Stomach (tissue), 9 donors: Measurements from ENCODE around the gene RAB20. TPM values are rescaled to one million over a fixed set of nuclear protein-coding genes. Genes with fewer than 3 reads are reported as not detected.
"Not testable (repeated sequence)": the region's sequence is repeated elsewhere in the genome, so short reads cannot be mapped to it uniquely, and the experiment has no call there.

Source experiments
- DNase-seq, 2 donors: peaks; one replicate each; pipeline versions ENCODE4 v3.0.0 to v3.0.0-alpha.2; 2013 to 2019
- H3K27ac ChIP-seq, 5 donors: fragments of 200-600 bp in 4 of 5; sonication (generic) in 4 of 5; one replicate each; pipeline ENCODE4 v1.5.1; 2013 to 2019; ENCODE audit warnings: mild to moderate bottlenecking in 1 of 5, moderate library complexity in 1 of 5
- H3K27me3 ChIP-seq, 3 donors: fragments of 200-600 bp; sonication (generic); one replicate each; pipeline ENCODE4 v1.5.1; 2017 to 2019; ENCODE audit warnings: mixed run types in 1 of 3
- H3K36me3 ChIP-seq, 4 donors: fragments of 200-600 bp; sonication (generic); 1 replicate in 3 of 4; 2 replicates in 1 of 4; pipeline ENCODE4 v1.5.1; 2016 to 2019
- H3K4me1 ChIP-seq, 4 donors: fragments of 200-600 bp; sonication (generic); one replicate each; pipeline ENCODE4 v1.5.1; 2016 to 2019
- H3K4me3 ChIP-seq, 4 donors: fragments of 200-600 bp; sonication (generic) in 3 of 4; one replicate each; pipeline ENCODE4 v1.5.1; 2016 to 2019; ENCODE audit warnings: mild to moderate bottlenecking in 1 of 4
- H3K9me3 ChIP-seq, 4 donors: fragments of 200-600 bp; sonication (generic); one replicate each; pipeline ENCODE4 v1.5.1; 2016 to 2019
- EP300 ChIP-seq: sonication (generic); formaldehyde crosslinking; IDR thresholded peaks from one replicate; pipeline ENCODE4 v1.6.1; 2017; ENCODE audit warnings: antibody characterized with exemption
- POLR2A ChIP-seq, 4 donors: fragments of 450-650 bp; IDR thresholded peaks; one replicate each; pipeline ENCODE4 v1.6.1; 2016; ENCODE audit warnings: antibody characterized with exemption in 4 of 4, control low read depth in 2 of 4, mild to moderate bottlenecking in 1 of 4, moderate library complexity in 1 of 4
- POLR2AphosphoS5 ChIP-seq, 3 donors: sonication (generic); formaldehyde crosslinking; IDR thresholded peaks; one replicate each; pipeline ENCODE4 v1.6.1; 2016; ENCODE audit warnings: antibody characterized with exemption in 3 of 3
- WGBS, 5 donors: extraction: QIAGEN DNeasy Blood & Tissue Kit in 3 of 5; methylation state at CpG; one replicate each; pipeline versions ENCODE4 v1.1.5 to v1.1.7; 2013 to 2018; 5-methylcytosine and 5-hydroxymethylcytosine counted together
- intact Hi-C: fragments of 100-400 bp; cut with DNase I; formaldehyde crosslinking; loops from one replicate; pipeline ENCODE4 v1.15.1; 2023; ENCODE audit warnings: low total_unique reads
- polyA plus RNA-seq, 3 donors: library from polyadenylated mRNA; stranded (reverse); fragments of 200-250 nt; gene quantifications; one replicate each; pipeline ENCODE4 v1.2.3, GENCODE V29; 2013
- total RNA-seq, 5 donors: library from RNA; depleted of rRNA; stranded (reverse); fragments of >200 nt; gene quantifications; one replicate each; pipeline versions ENCODE4 v1.1.0 to v1.2.3, GENCODE V29; 2014 to 2016
- TF ChIP-seq, protein P1 (sequence below), 7 experiments: fragments of 450-650 bp in 4 of 7; fragments of 200-600 bp in 3 of 7; sonication (generic) in 3 of 7; IDR thresholded peaks; one replicate each; pipeline ENCODE4 v1.5.1; 2016 to 2019; ENCODE audit warnings: antibody characterized with exemption in 7 of 7, control low read depth in 2 of 7, mild to moderate bottlenecking in 1 of 7
- donor health status: healthy with polysubstance abuse.
- donor health status: Bipolar disorder and iron deficiency.
- donor health status: healthy.

RAB20 gene
- total and polyA plus RNA-seq, 8 donors = 11.7 to 44.6 (median 29.5) TPM

DNA sequence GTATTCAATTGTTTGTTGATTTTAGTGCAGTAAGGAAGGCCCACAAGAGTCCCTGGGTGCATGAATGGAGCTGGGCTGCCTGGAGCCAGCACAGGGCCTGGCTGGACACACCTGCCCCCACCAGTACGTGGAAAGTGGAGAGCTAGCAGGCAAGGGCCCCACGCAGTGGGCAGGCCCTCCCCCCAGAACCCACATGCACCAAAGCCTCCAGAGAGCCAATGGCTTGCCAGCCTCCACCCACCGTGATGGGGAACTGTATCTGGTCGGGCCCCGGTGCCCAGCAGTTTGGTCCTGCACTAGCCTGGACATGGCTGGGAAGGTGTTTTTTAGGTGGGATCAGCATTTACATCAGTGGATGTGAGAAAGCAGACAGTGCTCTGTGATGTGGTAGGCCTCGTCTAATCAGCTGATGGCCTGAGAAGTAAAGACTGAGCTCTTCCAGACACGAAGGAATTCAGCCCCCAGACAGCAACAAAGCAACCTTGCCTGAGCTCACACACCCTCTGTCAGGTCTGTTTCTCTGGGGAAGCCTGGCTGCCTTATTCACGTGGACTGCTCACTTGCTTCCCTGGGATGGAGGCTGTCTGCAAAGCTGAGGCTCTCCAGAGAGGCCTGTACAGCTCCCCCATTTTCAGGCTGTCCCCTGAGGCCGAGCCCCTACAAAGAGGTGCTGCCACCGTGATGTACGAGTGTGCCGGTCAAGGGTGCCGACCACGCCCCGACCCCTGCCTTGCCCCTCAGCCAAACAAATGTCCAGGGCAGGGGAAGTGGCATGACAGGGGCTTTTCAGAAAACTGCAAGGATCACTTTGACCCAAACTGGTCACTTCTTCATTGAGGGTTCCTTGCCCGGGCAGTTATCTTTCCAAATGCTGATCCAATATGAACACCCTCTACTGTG is 27.5 kb downstream of the RAB20 start:
- TF ChIP-seq POLR2AphosphoS5 (IDR thresholded peaks at IDR 0.05) (no peak), POLR2A (IDR thresholded peaks at IDR 0.05) (no peak), EP300 (no peak)
- TF ChIP-seq, protein P1, sequence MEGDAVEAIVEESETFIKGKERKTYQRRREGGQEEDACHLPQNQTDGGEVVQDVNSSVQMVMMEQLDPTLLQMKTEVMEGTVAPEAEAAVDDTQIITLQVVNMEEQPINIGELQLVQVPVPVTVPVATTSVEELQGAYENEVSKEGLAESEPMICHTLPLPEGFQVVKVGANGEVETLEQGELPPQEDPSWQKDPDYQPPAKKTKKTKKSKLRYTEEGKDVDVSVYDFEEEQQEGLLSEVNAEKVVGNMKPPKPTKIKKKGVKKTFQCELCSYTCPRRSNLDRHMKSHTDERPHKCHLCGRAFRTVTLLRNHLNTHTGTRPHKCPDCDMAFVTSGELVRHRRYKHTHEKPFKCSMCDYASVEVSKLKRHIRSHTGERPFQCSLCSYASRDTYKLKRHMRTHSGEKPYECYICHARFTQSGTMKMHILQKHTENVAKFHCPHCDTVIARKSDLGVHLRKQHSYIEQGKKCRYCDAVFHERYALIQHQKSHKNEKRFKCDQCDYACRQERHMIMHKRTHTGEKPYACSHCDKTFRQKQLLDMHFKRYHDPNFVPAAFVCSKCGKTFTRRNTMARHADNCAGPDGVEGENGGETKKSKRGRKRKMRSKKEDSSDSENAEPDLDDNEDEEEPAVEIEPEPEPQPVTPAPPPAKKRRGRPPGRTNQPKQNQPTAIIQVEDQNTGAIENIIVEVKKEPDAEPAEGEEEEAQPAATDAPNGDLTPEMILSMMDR (IDR thresholded peaks at IDR 0.05) = no peak
- H3K27me3 ChIP-seq = no peaks in the 10 kb centered on the region
- 60 to 76% (median 72%) methylated on average over 10 to 16 of the region's 16 CpGs for WGBS, 5 donors
- H3K4me1 ChIP-seq = peaks cover 26 to 89% (median 49%) of the 10 kb centered on the region in 4 donors
- intact Hi-C loops = no loop called here
- peaks cover 0 to 7% (median 0%) of the 10 kb centered on the region in 4 donors for H3K36me3 ChIP-seq
- DNase-seq = no peak
- H3K4me3 ChIP-seq = no peak overlapping the region
- no peaks in the 10 kb centered on the region for H3K9me3 ChIP-seq
- H3K27ac ChIP-seq = peak overlapping the region in 3 of 5 donors; percentile 33 to 48 (median 38)

DNA sequence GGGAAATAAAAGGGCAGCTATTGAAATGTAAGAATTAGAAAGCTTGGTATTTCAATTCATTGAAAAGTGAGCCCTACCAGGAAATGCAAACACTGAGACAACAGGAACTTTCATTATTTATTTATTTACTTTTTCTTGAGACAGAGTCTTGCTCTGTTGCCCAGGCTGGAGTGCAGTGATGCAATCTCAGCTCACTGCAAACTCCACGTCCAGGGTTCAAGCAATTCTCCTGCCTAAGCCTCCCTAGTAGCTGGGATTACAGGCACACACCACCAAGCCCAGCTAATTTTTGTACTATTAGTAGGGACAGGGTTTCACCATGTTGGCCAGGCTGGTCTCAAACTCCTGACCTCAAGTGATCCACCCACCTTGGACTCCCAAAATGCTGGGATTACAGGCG is 29.3 kb downstream of the RAB20 start:
- DNase-seq, H3K36me3 ChIP-seq, H3K9me3 ChIP-seq, H3K27me3 ChIP-seq, intact Hi-C loops, H3K4me3 ChIP-seq: not testable (repeated sequence)
- H3K27ac ChIP-seq = peak overlapping the region in 4 of 5 donors; percentile 13 to 60 (median 47)
- 25 to 69% (median 53%) methylated on average over 1 to 2 of the region's 2 CpGs for WGBS, 5 donors
- H3K4me1 ChIP-seq = peaks cover 35 to 89% (median 53%) of the 10 kb centered on the region in 4 donors

DNA sequence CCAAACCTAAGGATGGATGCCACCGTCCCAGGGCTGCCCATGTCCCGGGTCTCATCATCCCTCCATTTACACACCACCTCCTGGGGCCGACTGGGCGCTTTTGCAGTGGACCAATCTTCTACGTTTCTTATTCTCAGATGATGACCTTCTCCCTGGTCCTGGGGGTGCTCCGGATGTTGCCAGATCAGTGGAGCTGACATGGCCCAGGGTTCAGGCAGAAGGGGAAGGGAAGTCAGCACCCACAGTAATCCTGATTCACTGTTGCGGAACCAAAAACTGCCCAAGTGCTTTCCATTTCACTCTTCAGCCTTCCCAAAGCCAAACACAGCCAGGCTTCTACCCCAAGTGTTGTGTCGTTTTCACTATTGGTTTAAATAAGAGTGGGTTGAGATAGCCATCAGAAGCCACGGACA is 29.8 kb downstream of the RAB20 start:
- Histone ChIP-seq H3K27ac (peak overlapping the region in 4 of 5 donors; percentile 13 to 60 (median 47)), H3K27me3 (no peaks in the 10 kb centered on the region), H3K4me1 (peaks cover 41 to 90% (median 57%) of the 10 kb centered on the region in 4 donors), H3K9me3 (no peaks in the 10 kb centered on the region), H3K4me3 (no peak overlapping the region), H3K36me3 (peaks cover 0 to 7% (median 0%) of the 10 kb centered on the region in 4 donors)
- DNase-seq = no peak
- TF ChIP-seq POLR2A (IDR thresholded peaks at IDR 0.05) (no peak), POLR2AphosphoS5 (IDR thresholded peaks at IDR 0.05) (no peak), EP300 (no peak)
- TF ChIP-seq, protein P1 (IDR thresholded peaks at IDR 0.05) = no peak
- intact Hi-C loops = no loop called here
- WGBS, 5 donors = 73 to 85% (median 81%) methylated on average over 9 of the region's 9 CpGs

DNA sequence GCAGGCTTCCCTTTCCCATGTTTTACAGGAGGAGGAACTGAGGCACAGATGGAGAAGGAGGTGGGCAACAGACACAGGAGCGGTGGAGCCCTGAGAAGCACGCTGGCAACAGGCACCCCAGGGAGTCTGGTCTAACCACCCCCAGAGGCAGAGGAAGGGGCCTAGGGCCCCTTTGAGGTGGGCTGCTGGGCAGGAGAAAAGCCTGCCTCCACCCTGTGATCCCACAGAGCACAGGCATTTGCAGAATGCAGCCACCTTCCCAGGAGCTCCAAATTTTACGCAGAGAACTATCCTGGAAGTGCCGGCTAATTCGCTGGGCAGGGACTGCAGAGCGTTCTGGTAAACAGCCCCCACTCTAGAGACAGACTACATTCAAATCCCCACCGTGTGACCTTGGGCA is 30.4 kb downstream of the RAB20 start:
- TF ChIP-seq POLR2A (IDR thresholded peaks at IDR 0.05) (no peak), EP300 (no peak), POLR2AphosphoS5 (IDR thresholded peaks at IDR 0.05) (no peak)
- TF ChIP-seq, protein P1 (IDR thresholded peaks at IDR 0.05) = no peak
- WGBS, 5 donors = 90 to 98% (median 94%) methylated on average over 6 to 7 of the region's 7 CpGs
- no peaks in the 10 kb centered on the region for H3K9me3 ChIP-seq
- no peaks in the 10 kb centered on the region for H3K27me3 ChIP-seq
- no peak overlapping the region for H3K4me3 ChIP-seq
- peaks cover 0 to 7% (median 0%) of the 10 kb centered on the region in 4 donors for H3K36me3 ChIP-seq
- no peak for DNase-seq
- peaks cover 45 to 92% (median 61%) of the 10 kb centered on the region in 4 donors for H3K4me1 ChIP-seq
- peak overlapping the region in 4 of 5 donors; percentile 11 to 60 (median 47) for H3K27ac ChIP-seq
- intact Hi-C loops = no loop called here
